ENCODE results near the gene SIAH2. TPM values are rescaled to one million over a fixed set of nuclear protein-coding genes. Genes with fewer than 3 reads are reported as not detected.

SIAH2 gene
- polyA plus RNA-seq, 1 of the 3 experiments (the other 2 are of a cell fraction): 18.4 TPM

DNA sequence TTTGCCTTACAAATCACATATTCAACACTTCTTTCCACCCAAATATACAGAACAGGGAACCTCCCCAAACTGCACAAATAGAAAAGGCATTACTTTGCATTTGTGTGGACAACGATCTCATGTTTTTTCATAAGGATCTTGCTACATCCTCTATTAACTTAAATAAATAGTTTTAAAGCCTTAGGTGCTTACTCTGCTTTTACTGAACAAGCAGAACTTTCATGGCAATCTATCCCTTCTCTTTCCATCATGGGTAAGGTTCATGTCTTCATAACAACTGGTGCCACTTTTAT, 18.1 kb downstream of the SIAH2 start:
- H4K20me1 ChIP-seq (ENCODE audit: insufficient read depth): peaks cover 45% of the 10 kb centered on the region
- no peak overlapping the region for H3K4me3 ChIP-seq (ENCODE audit: low read depth in 2 of 2, low read length in 1 of 2)
- no peaks in the 10 kb centered on the region for H3K27me3 ChIP-seq (ENCODE audit: insufficient read depth)
- H2AFZ ChIP-seq (ENCODE audit: low read depth): no peak overlapping the region
- H3K4me2 ChIP-seq: no peak overlapping the region
- peaks cover 80% of the 10 kb centered on the region for H3K79me2 ChIP-seq (ENCODE audit: insufficient read depth)
- 20% methylated on average over 1 of the region's 1 CpG for WGBS (ENCODE audit: low lambda C conversion rate)
- peaks cover 9 to 17% of the 10 kb centered on the region in 2 experiments for H3K36me3 ChIP-seq (replicated peaks in 1 of 2; ENCODE audit: control insufficient read depth in 1 of 2, insufficient read depth in 2 of 2, low read length in 1 of 2)
- H3K27ac ChIP-seq (ENCODE audit: low read depth in 2 of 2, low read length in 1 of 2): no peak overlapping the region
- no peak overlapping the region for H3K9ac ChIP-seq
- H3K4me1 ChIP-seq (ENCODE audit: control insufficient read depth in 1 of 2, insufficient read depth in 2 of 2, low read depth in 1 of 2, low read length in 1 of 2): peaks cover 2 to 45% of the 10 kb centered on the region in 2 experiments; a peak in 2 of 4 replicates
- CTCF ChIA-PET: no interaction called here
- no peak for TF ChIP-seq MEF2A (IDR thresholded peaks at IDR 0.05; ENCODE audit: borderline replicate concordance, low read depth)
- POLR2A ChIA-PET: no interaction called here
- no peaks in the 10 kb centered on the region for H3K9me2 ChIP-seq
- no peaks in the 10 kb centered on the region for H3K9me3 ChIP-seq
- no peak for DNase-seq
- no peaks in the 10 kb centered on the region for H3F3A ChIP-seq (replicated peaks; ENCODE audit: insufficient read depth)

DNA sequence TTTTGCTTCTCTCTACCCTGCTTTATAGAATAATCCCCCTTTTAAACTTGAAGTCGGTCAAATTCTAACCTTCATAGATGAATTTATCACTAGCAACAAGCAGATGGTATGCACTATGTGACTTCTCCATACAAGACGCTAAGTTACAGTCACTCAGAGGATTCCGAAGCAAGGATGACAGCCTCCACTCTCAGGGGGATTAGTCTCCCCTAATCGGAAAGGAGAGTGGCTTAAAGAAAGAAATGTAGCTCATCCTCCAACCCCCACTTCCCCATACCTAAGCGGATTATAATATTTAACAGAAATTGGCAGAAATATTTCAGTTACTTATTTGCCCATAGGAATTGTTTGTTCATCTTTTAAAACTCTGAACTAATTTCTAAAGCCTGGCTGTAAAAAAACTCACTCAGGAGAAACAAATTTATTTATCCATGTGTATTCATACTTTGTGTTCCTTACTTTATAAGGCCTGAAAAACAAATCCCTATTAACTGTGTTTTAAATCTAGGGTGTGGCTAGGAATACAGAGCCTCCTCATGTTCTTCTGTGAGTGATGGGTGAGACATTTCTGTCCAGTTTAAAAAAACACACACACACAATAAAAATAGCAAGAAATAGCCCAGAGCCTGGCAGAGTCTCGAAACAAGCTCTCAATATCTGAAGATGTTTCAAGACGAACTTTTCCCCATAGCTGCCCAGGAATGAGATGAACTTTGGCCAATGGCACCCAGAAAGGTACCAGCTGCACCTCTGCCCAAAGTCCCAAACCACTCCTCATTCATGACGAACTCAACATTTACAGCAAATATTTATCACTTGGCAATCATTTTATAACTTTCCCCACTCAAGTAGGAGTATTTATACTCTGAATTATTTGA, 18.7 kb downstream of the SIAH2 start:
- no peak for DNase-seq
- peaks cover 2 to 41% of the 10 kb centered on the region in 2 experiments; a peak in 2 of 4 replicates for H3K4me1 ChIP-seq (ENCODE audit: control insufficient read depth in 1 of 2, insufficient read depth in 2 of 2, low read depth in 1 of 2, low read length in 1 of 2)
- peaks cover 9 to 17% of the 10 kb centered on the region in 2 experiments for H3K36me3 ChIP-seq (replicated peaks in 1 of 2; ENCODE audit: control insufficient read depth in 1 of 2, insufficient read depth in 2 of 2, low read length in 1 of 2)
- H2AFZ ChIP-seq (ENCODE audit: low read depth): no peak overlapping the region
- H3K79me2 ChIP-seq (ENCODE audit: insufficient read depth): peaks cover 75% of the 10 kb centered on the region
- TF ChIP-seq, protein P1, sequence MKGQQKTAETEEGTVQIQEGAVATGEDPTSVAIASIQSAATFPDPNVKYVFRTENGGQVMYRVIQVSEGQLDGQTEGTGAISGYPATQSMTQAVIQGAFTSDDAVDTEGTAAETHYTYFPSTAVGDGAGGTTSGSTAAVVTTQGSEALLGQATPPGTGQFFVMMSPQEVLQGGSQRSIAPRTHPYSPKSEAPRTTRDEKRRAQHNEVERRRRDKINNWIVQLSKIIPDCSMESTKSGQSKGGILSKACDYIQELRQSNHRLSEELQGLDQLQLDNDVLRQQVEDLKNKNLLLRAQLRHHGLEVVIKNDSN (IDR thresholded peaks at IDR 0.05; ENCODE audit: borderline replicate concordance, low read depth): no peak
- TF ChIP-seq, protein P2, sequence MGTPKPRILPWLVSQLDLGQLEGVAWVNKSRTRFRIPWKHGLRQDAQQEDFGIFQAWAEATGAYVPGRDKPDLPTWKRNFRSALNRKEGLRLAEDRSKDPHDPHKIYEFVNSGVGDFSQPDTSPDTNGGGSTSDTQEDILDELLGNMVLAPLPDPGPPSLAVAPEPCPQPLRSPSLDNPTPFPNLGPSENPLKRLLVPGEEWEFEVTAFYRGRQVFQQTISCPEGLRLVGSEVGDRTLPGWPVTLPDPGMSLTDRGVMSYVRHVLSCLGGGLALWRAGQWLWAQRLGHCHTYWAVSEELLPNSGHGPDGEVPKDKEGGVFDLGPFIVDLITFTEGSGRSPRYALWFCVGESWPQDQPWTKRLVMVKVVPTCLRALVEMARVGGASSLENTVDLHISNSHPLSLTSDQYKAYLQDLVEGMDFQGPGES (IDR thresholded peaks at IDR 0.05; ENCODE audit: low read depth, low read length): no peak
- TF ChIP-seq, protein P3, sequence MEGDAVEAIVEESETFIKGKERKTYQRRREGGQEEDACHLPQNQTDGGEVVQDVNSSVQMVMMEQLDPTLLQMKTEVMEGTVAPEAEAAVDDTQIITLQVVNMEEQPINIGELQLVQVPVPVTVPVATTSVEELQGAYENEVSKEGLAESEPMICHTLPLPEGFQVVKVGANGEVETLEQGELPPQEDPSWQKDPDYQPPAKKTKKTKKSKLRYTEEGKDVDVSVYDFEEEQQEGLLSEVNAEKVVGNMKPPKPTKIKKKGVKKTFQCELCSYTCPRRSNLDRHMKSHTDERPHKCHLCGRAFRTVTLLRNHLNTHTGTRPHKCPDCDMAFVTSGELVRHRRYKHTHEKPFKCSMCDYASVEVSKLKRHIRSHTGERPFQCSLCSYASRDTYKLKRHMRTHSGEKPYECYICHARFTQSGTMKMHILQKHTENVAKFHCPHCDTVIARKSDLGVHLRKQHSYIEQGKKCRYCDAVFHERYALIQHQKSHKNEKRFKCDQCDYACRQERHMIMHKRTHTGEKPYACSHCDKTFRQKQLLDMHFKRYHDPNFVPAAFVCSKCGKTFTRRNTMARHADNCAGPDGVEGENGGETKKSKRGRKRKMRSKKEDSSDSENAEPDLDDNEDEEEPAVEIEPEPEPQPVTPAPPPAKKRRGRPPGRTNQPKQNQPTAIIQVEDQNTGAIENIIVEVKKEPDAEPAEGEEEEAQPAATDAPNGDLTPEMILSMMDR (IDR thresholded peaks at IDR 0.05): no peak
- no peaks in the 10 kb centered on the region for H3K9me3 ChIP-seq
- H3K4me2 ChIP-seq: no peak overlapping the region
- ChIA-PET CTCF (interaction anchor here (1.1 to 2.0 kb wide), 2 partner anchors 14 to 22 kb away, joined by 3 to 10 read pairs; no protein-coding TSS in a partner anchor), POLR2A (no interaction called here)
- no peaks in the 10 kb centered on the region for H3K9me2 ChIP-seq
- no peaks in the 10 kb centered on the region for H3F3A ChIP-seq (replicated peaks; ENCODE audit: insufficient read depth)
- 85% methylated on average over 8 of the region's 8 CpGs for WGBS (ENCODE audit: low lambda C conversion rate)
- no peaks in the 10 kb centered on the region for H3K27me3 ChIP-seq (ENCODE audit: insufficient read depth)
- H3K4me3 ChIP-seq (ENCODE audit: low read depth in 2 of 2, low read length in 1 of 2): no peak overlapping the region
- H4K20me1 ChIP-seq (ENCODE audit: insufficient read depth): peaks cover 44% of the 10 kb centered on the region
- no peak overlapping the region for H3K27ac ChIP-seq (ENCODE audit: low read depth in 2 of 2, low read length in 1 of 2)
- H3K9ac ChIP-seq: no peak overlapping the region

DNA sequence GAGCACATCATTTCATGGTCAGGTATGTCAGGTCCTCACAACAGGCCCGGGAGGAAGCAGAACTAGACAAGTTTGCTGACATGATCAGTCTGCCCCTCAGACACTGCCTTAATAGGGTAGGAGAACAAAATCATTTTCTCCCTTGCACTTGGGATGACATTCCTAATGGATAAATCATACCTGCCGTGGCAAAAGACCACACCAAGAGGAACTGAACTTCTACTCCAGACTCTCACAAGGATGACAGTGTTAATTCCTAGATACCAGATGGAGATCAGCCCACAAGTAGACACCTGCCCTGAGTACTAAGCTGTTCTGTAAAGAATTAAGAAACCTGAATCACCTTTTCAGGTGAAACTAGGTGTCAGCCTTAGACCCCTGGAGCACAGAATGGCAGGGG, 19.5 kb downstream of the SIAH2 start:
- no peak overlapping the region for H3K9ac ChIP-seq
- no peaks in the 10 kb centered on the region for H3K9me3 ChIP-seq
- no peaks in the 10 kb centered on the region for H3K9me2 ChIP-seq
- 33% methylated on average over 1 of the region's 2 CpGs for WGBS (ENCODE audit: low lambda C conversion rate)
- no peak for TF ChIP-seq RCOR1 (IDR thresholded peaks at IDR 0.05; ENCODE audit: low read length)
- no peak for TF ChIP-seq GATA2 (CRISPR knock-in tag; IDR thresholded peaks at IDR 0.05)
- no peak for TF ChIP-seq RAD21 (IDR thresholded peaks at IDR 0.05; ENCODE audit: low read length)
- TF ChIP-seq, protein P4, sequence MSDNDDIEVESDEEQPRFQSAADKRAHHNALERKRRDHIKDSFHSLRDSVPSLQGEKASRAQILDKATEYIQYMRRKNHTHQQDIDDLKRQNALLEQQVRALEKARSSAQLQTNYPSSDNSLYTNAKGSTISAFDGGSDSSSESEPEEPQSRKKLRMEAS (IDR thresholded peaks at IDR 0.05; ENCODE audit: low read depth): no peak
- no peak overlapping the region for H2AFZ ChIP-seq (ENCODE audit: low read depth)
- no peak overlapping the region for H3K27ac ChIP-seq (ENCODE audit: low read depth in 2 of 2, low read length in 1 of 2)
- H3K27me3 ChIP-seq (ENCODE audit: insufficient read depth): no peaks in the 10 kb centered on the region
- ChIA-PET CTCF (interaction anchor here (1.1 to 2.0 kb wide), 2 partner anchors 15 to 22 kb away, joined by 3 to 10 read pairs; no protein-coding TSS in a partner anchor), POLR2A (no interaction called here)
- no peak overlapping the region for H3K4me3 ChIP-seq (ENCODE audit: low read depth in 2 of 2, low read length in 1 of 2)
- H3K4me1 ChIP-seq (ENCODE audit: control insufficient read depth in 1 of 2, insufficient read depth in 2 of 2, low read depth in 1 of 2, low read length in 1 of 2): peaks cover 2 to 40% of the 10 kb centered on the region in 2 experiments; a peak in 2 of 4 replicates
- no peak overlapping the region for H3K4me2 ChIP-seq
- peaks cover 68% of the 10 kb centered on the region for H3K79me2 ChIP-seq (ENCODE audit: insufficient read depth)
- peaks cover 9 to 17% of the 10 kb centered on the region in 2 experiments for H3K36me3 ChIP-seq (replicated peaks in 1 of 2; ENCODE audit: control insufficient read depth in 1 of 2, insufficient read depth in 2 of 2, low read length in 1 of 2)
- no peak for DNase-seq
- no peaks in the 10 kb centered on the region for H3F3A ChIP-seq (replicated peaks; ENCODE audit: insufficient read depth)
- peaks cover 38% of the 10 kb centered on the region for H4K20me1 ChIP-seq (ENCODE audit: insufficient read depth)
